D341Med (cell line): ENCODE measurements around the gene TOMM6.
"Not testable (repeated sequence)": the region's sequence is repeated elsewhere in the genome, so short reads cannot be mapped to it uniquely, and the experiment has no call there.

Source experiments
- DNase-seq: peaks from one replicate; pipeline ENCODE4 v3.0.0; 2012; ENCODE audit warnings: low spot score

Gene TOMM6

GRCh38 chr6:41763470-41763869, 24.0 kb upstream of the TOMM6 start:
- no peak for DNase-seq

GRCh38 chr6:41766043-41766664, 21.3 kb upstream of the TOMM6 start:
- DNase-seq = not testable (repeated sequence)

GRCh38 chr6:41767112-41767833, 20.2 kb upstream of the TOMM6 start:
- no peak for DNase-seq

GRCh38 chr6:41768545-41769308, 18.8 kb upstream of the TOMM6 start:
- no peak for DNase-seq

GRCh38 chr6:41769376-41769775, 18.1 kb upstream of the TOMM6 start:
- DNase-seq = no peak

GRCh38 chr6:41770381-41771057, 17.0 kb upstream of the TOMM6 start:
- no peak for DNase-seq

GRCh38 chr6:41771058-41771983, 16.2 kb upstream of the TOMM6 start:
- no peak for DNase-seq

GRCh38 chr6:41774841-41775240, 12.7 kb upstream of the TOMM6 start:
- DNase-seq = no peak

- no peak for DNase-seq
These were observed 12.1 kb upstream of the TOMM6 start for GRCh38 chr6:41775293-41775882.

GRCh38 chr6:41777551-41778285, 9.8 kb upstream of the TOMM6 start:
- DNase-seq = no peak

GRCh38 chr6:41778895-41779294, 8.6 kb upstream of the TOMM6 start:
- no peak for DNase-seq

GRCh38 chr6:41779336-41779735, 8.2 kb upstream of the TOMM6 start:
- DNase-seq = no peak

GRCh38 chr6:41779788-41780550, 7.5 kb upstream of the TOMM6 start, which contains the start of gene FRS3:
Gene FRS3, minus strand, starts transcription at chr6:41779900. Its CDS starts 2,913 bp downstream, at chr6:41776987.
- peak; percentile 96 for DNase-seq

- no peak for DNase-seq
These were observed 6.7 kb upstream of the TOMM6 start, which contains the start of gene PRICKLE4 for GRCh38 chr6:41780551-41781365. Gene PRICKLE4, plus strand, starts transcription at chr6:41780782. Its CDS starts 2,692 bp downstream, at chr6:41783474.

- no peak for DNase-seq
These were observed 6.1 kb upstream of the TOMM6 start for GRCh38 chr6:41781366-41781730.

GRCh38 chr6:41783106-41783780, 4.3 kb upstream of the TOMM6 start:
- DNase-seq = no peak

GRCh38 chr6:41784581-41785171, 2.8 kb upstream of the TOMM6 start:
- no peak for DNase-seq
